ENCODE measurements around the gene WDR46. TPM values are rescaled to one million over a fixed set of nuclear protein-coding genes. Genes with fewer than 3 reads are reported as not detected.
"Not testable (repeated sequence)": the region's sequence is repeated elsewhere in the genome, so short reads cannot be mapped to it uniquely, and the experiment has no call there.

The WDR46 gene
- total RNA-seq, 3 donors from 2014 or later, result 48.2 to 75.1 (median 58.8) TPM

GRCh38 chr6:33276581-33276863, 12.5 kb downstream of the WDR46 start:
- H3K27ac ChIP-seq, result peak overlapping the region; percentile 85 to 86
- H3K36me3 ChIP-seq, result no peaks in the 10 kb centered on the region
- H3K4me3 ChIP-seq, result peak overlapping the region; percentile 58 to 78 (median 71)
- H3K27me3 ChIP-seq, result no peaks in the 10 kb centered on the region
- no peaks in the 10 kb centered on the region for H3K9me3 ChIP-seq
- H3K4me1 ChIP-seq, result peaks cover 0 to 39% of the 10 kb centered on the region in 2 donors
- intact Hi-C loops (cut with DNase I; ENCODE audit: low total_unique reads), result no loop called here
- TF ChIP-seq POLR2A (IDR thresholded peaks at IDR 0.05), result no peak
- DNase-seq (ENCODE audit: low spot score in 2 of 2), result no peak

- Histone ChIP-seq H3K4me1 (peaks cover 0 to 39% of the 10 kb centered on the region in 2 donors), H3K4me3 (peak overlapping the region; percentile 58 to 78 (median 71)), H3K27ac (peak overlapping the region; percentile 2 to 85)
- H3K9me3 ChIP-seq; intact Hi-C loops (cut with DNase I; ENCODE audit: low total_unique reads); DNase-seq (ENCODE audit: low spot score in 2 of 2); H3K36me3 ChIP-seq; H3K27me3 ChIP-seq: not testable (repeated sequence)
Measured at GRCh38 chr6:33275795-33276580, 13.1 kb downstream of the WDR46 start.

- H3K4me1 ChIP-seq, result peaks cover 0 to 39% of the 10 kb centered on the region in 2 donors
- peak overlapping the region; percentile 29 to 32 for H3K27ac ChIP-seq
- intact Hi-C loops (cut with DNase I; ENCODE audit: low total_unique reads), result no loop called here
- no peaks in the 10 kb centered on the region for H3K36me3 ChIP-seq
- peak overlapping the region in 1 of 3 donors; percentile 65 for H3K4me3 ChIP-seq
- no peaks in the 10 kb centered on the region for H3K27me3 ChIP-seq
- no peaks in the 10 kb centered on the region for H3K9me3 ChIP-seq
- DNase-seq (ENCODE audit: low spot score in 2 of 2), result no peak
- TF ChIP-seq CTCF (IDR thresholded peaks at IDR 0.05), result no peak
- TF ChIP-seq POLR2A (IDR thresholded peaks at IDR 0.05), result no peak
- TF ChIP-seq POLR2AphosphoS5 (IDR thresholded peaks at IDR 0.05), result no peak
Measured at GRCh38 chr6:33273924-33274902, 14.8 kb downstream of the WDR46 start.

GRCh38 chr6:33273129-33273923, 15.7 kb downstream of the WDR46 start:
- Histone ChIP-seq H3K9me3 (no peaks in the 10 kb centered on the region), H3K4me3 (peak overlapping the region; percentile 65 to 74 (median 68)), H3K27me3 (no peaks in the 10 kb centered on the region), H3K27ac (peak overlapping the region; percentile 87 to 95), H3K36me3 (peaks cover under 1% of the 10 kb centered on the region), H3K4me1 (peaks cover 0 to 39% of the 10 kb centered on the region in 2 donors)
- intact Hi-C loops (cut with DNase I; ENCODE audit: low total_unique reads), result no loop called here
- no peak for DNase-seq (ENCODE audit: low spot score in 2 of 2)
- TF ChIP-seq CTCF (IDR thresholded peaks at IDR 0.05), result no peak
- no peak for TF ChIP-seq POLR2AphosphoS5 (IDR thresholded peaks at IDR 0.05)
- TF ChIP-seq POLR2A (IDR thresholded peaks at IDR 0.05), result no peak

- no peak for TF ChIP-seq CTCF (IDR thresholded peaks at IDR 0.05)
- TF ChIP-seq POLR2A (IDR thresholded peaks at IDR 0.05), result no peak
- TF ChIP-seq POLR2AphosphoS5 (IDR thresholded peaks at IDR 0.05), result no peak
- Histone ChIP-seq H3K4me3 (peak overlapping the region; percentile 65 to 74 (median 68)), H3K27me3 (no peaks in the 10 kb centered on the region), H3K36me3 (peaks cover 5% of the 10 kb centered on the region), H3K9me3 (no peaks in the 10 kb centered on the region), H3K4me1 (peaks cover 0 to 39% of the 10 kb centered on the region in 2 donors), H3K27ac (peak overlapping the region; percentile 87 to 95)
- intact Hi-C loops (cut with DNase I; ENCODE audit: low total_unique reads), result no loop called here
- DNase-seq (ENCODE audit: low spot score in 2 of 2), result no peak
Measured at GRCh38 chr6:33272275-33273128, 16.5 kb downstream of the WDR46 start.

All from breast epithelium (tissue), 4 donors.